Measurements from ENCODE around the gene CNTN4.
"Not testable (repeated sequence)": the region's sequence is repeated elsewhere in the genome, so short reads cannot be mapped to it uniquely, and the experiment has no call there.

The CNTN4 gene

DNA sequence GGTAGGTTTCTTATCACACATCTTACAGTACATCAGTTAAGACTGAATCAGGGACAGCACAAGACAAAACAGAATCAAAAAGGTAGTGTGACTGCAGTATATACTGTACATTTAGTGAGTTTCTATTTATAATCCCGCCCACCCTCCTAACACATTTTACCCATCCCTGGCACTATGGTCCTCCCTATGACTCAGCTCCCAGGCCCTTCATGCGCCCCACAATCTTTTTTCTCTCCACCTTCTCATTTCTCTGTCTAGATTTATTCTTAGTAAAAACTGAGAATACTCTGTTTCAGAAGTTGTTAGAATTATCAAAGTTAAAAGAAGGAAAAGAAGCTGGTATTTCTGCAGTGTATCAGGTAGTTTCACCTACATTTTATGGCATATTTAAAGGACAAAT, 427.3 kb downstream of the CNTN4 start:
- no peak for DNase-seq

DNA sequence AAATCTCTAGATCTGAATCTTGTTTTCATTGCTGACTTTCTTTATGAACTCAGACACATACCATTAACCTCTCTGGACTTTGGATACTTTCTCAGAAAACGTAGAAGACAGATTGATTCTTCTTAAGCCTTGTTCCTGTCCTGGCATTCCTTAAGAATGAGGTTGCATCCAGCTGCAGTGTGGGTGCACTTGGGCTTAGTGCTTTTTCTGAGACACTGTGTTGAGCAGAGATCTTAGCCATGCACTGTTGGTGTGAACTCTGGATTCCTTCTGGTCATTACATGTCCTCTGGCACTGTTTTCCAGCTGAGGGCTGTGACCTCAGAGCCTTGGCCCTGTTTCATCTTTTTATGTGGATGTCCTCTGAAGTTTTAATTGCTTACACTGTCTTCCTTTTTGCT, 428.3 kb downstream of the CNTN4 start:
- DNase-seq, result no peak

DNA sequence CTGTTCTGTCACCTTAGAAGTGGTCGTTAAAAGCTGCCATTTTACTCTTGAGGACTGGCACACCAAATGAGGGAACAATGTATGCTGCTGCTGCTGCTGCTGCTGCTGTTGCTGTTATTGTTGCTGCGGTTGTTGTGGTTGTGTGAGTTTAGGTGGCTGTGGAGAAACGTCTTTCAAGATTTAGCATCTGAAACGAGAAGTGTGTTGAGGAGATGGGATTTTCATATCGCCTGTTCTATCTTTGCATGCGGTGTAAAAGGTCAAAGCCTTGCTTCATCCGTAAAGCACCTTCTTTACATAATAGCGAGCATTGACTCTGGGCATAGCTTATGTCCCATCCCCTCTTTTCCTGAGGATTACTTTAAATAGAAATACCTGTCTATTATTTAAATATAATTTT, 428.7 kb downstream of the CNTN4 start:
- DNase-seq, result not testable (repeated sequence)

DNA sequence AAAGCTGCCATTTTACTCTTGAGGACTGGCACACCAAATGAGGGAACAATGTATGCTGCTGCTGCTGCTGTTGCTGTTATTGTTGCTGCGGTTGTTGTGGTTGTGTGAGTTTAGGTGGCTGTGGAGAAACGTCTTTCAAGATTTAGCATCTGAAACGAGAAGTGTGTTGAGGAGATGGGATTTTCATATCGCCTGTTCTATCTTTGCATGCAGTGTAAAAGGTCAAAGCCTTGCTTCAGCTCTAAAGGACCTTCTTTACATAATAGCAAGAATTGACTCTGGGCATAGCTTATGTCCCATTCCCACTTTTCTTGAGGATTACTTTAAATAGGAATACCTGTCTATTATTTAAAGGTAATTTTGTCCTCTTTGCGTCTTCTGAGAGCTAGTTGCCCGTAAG, 436.1 kb downstream of the CNTN4 start:
- DNase-seq, result not testable (repeated sequence)

DNA sequence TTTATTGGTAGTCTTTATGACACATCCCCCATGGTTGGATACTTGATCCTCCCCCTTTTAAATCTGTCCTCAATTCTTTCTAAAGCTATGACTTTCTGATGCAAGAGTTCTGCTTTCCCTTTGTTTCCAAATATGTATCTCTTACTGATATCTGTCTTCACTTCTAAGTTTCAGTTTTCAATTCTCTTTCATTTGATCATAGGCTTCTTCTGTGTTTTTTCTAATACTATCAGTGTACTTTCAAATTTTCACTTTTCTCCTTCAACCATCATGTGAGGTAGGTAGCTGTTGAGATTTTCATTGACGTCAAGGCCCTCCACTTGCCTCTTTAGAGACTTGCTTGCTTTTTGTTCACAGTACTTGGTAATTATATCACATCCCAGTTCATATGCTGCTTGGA, 436.5 kb downstream of the CNTN4 start:
- no peak for DNase-seq

DNA sequence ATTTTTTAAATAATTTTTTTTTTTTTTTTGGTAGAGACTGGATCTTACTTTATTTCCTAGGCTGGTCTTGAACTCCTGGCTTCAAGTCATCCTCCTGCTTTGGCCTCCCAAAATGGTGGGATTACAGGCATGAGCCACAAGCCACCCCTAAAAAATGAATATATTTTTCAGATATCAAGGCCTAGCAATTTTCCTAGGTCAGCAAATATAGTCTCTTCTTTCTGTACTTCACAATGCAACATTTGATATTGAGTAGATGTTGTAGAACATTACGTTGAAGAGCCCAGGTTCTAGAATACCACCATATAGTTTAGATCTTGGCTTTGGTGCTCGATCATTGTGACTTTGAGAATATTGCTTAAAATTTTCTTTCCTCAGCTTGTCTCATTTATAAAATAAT, 437.9 kb downstream of the CNTN4 start:
- DNase-seq, result no peak

DNA sequence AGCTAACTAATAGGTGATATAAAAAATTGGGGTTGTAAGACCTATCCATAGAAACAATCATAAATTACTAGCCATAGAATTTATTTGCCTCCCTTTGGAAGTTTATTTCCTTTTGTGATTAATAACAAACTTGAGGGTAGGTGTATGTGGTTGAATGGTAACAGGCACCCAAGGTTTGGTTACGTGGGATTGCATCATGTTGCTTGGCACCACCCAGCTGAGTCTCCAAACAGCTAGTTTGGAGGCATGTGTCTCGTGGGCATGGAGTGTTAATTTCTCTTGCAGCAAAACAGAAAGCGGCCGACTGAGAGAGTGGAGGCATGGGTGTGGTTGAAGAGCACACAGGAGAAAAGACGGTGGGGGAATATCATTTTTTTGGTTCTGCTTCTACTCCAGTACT, 441.4 kb downstream of the CNTN4 start:
- no peak for DNase-seq

DNA sequence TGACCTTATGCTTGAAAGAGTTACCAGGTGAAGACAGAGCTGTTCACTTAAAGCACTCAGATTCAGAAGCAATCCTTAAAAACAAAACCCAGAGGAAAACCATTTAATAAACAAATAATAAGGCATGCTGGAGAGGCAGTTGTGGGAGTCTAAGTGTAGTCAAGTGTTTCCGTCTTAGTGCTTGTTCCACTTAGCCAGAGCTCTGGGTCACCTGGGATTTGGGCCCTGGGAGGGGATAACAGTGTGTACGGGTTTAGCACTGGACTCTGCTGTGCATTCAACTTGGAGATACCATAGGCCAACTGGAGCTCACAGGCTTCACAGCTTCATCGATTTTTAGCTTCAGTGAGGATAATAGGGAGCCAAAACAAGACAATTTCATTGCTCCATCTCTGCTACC, 444.6 kb downstream of the CNTN4 start:
- DNase-seq, result no peak

DNA sequence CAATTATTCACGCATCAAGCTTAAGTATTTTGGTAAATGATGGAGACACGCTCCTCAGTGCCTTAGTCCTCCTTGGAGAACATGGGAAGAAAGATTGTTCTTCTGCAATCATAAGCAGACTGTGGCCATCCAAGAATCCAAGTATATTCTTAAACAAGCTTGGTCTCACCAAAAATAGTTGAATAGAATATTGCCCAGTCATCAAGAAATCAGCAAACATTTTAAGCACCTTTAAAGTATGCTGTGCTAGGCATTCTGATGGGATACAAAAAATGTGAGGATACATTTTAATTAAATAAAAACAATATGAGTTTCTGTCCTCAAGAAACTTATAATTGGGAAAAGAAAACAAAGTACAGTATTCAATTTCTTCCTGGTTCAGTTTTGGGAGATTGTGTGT, 445.5 kb downstream of the CNTN4 start:
- no peak for DNase-seq

DNA sequence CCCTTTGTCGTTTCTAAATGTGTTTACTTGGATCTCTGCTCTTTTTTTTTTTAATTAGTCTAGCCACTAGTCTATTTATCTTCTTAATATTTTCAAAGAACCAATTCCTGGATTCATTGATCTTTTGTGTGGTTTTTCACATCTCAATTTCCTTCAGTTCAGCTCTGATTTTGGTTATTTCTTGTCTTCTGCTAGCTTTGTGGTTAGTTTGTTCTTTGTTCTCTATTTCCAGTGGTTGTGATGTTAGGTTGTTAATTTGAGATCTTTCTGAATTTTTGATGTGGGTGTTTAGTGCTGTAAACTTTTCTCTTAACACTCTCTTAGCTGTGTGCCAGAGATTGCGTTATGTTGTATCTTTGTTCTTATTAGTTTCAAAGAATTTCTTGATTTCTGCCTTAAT, 446.1 kb downstream of the CNTN4 start:
- DNase-seq, result no peak

DNA sequence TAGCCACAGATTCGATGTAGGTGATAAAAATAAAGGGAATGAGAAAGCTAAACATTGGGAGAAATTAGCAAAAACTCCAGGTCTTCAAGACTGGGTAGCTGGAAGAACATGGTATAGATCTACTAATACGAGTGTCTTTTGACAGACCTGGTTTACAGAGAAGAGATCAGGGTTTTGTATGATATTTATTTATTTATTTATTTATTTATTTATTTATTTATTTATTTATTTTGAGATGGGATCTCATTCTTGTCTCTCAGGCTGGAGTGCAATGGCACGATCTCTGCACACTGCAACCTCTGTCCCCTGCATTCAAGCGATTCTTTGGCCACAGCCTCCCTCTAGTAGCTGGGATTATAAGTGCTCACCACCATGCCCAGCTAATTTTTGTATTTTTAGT, 448.4 kb downstream of the CNTN4 start:
- DNase-seq, result no peak

DNA sequence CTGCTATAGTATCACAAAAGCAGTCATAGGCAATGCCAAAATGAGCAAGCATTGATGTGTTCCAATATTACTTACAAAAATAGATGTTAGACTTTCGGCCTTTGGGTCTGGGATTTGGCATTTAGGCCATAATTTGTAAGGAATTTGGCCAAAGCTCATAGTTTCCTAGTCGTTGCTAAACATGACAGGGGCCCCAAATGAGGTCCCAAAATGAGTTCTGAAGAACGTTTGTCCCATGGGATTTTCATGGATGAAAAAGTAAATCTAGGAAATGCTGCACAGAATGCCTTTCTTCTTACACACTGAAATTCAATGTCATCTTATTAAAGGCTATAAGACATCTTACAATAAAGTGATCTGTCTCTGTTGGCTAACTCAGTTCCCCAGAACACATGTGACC, 456.0 kb downstream of the CNTN4 start:
- no peak for DNase-seq

DNA sequence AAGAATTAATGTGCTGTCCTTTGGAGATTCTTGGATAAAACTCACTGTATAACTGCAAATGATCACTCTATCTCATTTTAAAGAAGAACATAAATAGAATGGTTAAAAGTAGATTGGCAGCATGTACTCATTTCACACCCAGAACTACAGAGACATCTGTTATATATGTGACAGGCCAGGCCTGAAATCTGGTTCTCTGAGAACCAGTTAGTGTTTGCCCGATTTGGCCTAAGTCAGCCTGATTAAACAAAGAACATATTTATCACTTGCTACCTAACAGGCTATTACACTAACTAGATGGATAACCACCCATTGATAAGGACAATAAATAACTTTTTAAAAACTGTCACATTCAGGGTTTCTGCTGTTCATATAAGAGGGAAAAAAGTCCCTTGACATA, 460.1 kb downstream of the CNTN4 start:
- no peak for DNase-seq

DNA sequence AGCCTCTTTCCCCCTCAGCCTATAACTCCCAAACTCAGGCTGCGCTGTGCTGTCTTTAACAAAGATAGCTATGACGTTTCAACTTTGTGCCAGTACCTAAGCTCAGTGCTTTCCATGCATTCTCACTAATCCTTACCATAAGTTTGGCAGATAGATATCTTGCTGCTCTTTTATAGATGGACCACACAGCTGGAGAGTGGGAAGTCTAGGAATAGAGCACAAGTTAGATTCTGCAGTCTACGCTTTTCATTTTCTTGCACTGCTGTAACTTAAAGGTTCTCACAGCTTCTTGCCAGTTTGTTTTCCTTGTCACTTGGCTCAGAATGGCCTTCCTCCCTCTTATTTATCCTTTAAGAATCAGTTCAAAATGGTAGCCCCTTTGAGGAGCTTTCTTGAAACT, 468.8 kb downstream of the CNTN4 start:
- DNase-seq, result no peak

DNA sequence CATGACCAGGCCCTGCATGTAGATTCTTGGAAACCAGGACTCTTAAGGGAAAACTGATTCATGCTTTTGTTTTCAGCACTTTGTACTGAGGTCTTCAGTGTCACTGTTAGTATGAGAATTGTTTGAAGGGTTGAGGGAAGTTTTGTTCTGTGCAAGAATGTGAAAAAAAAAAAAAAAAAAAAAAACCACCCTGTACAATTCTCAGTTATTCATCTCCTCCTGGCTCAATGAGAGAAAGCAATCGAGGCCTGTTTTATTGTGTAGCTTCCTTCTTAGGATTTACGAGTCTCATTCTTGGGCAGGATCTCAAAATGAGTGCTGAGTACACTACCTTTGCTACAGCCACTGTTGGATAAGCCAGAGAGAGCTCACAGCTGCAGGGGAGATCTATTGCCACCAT, 469.5 kb downstream of the CNTN4 start:
- no peak for DNase-seq

DNA sequence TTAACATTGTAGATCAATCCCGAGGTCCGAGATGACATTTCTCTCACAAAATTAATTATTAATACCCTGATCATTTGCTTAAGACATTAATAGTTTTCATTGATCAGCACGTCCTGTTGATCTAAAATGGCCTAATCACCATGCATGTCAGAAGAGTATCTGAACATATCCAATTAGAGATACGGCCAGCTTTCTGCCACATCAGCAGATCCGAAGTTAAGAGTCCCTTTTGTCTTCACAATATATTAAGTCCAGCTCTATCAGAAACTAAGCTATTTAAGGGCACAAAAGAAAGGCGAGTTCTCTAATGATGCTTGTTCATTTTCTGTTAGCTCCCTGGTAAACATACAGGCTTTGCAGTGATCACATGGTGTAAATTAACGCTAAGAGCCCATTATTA, 470.3 kb downstream of the CNTN4 start:
- DNase-seq, result no peak

DNA sequence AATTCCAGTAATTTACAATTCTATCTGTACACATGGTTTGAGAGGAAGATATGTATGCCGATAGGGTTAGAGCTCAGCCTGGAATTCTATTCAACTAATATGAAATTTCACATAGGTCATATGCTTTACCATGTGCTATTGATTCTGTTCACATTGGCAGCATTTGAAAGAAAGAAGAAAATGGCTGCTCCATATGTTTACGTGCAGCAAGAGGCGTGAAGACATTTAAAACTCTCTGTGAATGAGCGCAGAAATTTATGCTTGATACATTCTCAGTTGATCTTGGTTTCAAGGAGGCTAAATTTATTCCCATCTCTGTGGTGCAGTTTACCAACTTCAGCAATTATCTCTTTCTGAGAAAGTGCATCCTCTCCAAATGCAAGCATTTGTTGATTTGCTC, 478.9 kb downstream of the CNTN4 start:
- no peak for DNase-seq

DNA sequence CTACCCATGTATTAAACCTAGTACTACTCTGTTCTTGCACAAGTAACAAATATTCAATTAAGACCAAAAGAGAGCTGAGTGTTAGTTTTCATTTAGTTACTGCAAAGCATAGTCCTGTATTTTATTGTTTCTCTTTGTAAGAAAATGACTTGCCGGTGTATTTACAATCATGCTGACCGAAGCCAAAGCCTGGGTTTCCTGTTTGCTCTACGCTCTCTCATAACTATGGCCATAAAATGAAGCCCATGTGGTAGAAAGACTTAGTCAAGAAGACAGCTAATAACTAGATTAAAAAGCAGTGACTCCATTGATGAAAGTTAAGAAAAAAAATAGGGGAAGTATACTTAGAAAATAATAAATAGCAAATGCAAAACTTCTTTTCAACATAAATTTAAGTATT, 479.9 kb downstream of the CNTN4 start:
- DNase-seq, result no peak

DNA sequence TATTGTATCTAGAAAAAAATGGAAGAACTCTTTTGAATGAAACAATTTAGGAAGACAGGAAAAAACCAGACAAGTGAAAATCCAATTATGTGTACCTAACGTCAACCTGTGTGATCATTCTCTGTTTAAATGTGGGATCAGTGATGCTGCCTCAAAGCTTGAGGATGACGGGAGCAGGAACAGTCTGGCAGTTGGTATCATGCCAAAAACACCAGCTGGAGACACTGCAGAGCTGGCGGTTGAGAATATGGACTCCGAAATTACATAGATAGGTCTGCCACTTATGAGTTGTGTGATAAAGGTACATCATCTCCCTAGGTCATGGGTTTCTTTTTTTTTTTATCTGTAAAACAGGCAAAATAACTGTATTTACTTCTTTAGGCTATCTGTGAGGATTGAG, 480.5 kb downstream of the CNTN4 start:
- no peak for DNase-seq

DNA sequence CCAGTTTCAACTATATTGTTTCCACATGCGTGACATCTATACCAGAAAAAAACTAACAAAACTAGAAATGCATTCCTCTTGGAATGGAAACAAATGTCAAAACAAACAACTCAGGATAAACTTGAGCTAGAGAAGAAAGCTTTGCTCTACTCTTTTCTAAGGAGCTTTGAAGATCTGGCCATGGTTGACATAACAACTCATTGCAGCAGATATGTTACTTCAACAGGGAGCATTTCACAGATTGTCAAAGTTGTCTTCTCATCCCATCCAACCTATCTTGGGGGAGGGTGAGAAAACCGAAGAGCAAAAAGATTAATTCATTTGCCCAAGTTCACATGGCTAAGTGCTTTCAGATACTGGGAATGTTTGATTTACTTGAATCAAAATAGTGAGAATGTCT, 484.4 kb downstream of the CNTN4 start:
- DNase-seq, result no peak

DNA sequence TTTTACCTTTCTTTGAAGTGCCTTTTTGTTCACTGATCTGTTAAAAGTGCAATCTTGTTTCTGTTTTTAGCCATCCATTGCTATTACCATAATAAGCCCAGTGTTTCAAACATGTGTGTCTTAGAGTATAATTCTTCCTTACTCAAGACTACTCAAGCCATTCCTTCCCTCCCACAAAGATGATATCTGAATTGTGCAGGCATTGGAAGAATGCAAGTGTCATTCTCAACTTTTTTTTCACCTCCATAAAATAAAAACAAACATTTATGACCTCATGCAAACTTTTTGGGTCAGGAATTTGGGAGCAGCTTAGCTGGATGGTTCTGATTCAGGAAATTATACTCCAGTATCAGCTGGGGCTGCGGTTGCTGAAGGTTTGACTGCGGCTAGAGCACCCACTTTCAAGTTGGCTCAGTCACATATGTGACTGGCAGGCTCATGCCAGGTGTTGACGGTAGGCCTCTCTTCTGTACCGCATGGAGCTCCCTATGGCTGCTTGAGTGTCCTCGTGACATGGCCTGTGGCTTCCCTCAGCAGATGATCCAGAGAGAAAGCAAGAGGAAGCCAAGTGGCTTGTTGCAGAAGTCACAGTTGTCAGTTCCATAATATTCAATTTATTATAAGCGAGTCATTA, 490.8 kb downstream of the CNTN4 start:
- no peak for DNase-seq

DNA sequence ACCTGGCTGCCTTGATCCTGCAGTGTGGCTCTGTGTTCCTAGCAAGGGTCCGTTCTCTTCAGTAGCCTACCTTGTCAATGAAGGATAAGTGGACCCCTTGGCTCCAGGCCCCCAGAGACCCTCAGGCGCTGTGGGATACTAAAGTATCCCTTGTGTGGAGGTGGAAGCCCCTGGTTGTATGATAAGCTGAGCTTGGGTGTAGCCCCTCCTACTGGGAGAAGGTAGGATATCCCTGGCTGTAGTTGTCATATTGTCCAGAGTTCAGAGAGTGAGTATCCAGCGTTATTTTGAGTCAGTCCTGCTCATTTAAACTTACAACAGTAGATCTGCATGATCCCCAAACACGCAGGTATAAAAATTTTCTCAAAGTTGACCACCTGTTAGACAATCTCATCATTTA, 496.8 kb downstream of the CNTN4 start:
- no peak for DNase-seq

DNA sequence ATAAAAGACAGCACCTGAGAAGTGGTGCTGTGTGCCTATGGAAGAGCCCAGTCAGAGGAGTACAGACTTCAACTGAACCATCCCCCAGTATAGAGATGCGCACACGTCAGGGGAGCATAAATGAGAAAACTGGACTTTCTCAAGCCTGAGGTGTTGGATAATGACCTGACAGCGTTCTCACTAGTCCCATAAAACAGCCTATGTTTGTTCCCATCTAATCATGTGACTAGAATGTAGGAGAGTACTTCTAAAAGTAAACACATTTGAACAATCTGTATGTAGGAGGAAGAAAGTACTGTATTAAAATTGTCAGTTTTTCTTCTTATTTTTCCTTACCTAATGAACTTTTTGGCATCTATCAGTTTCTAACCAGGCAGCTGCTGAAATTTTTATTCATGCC, 498.9 kb downstream of the CNTN4 start:
- no peak for DNase-seq

DNA sequence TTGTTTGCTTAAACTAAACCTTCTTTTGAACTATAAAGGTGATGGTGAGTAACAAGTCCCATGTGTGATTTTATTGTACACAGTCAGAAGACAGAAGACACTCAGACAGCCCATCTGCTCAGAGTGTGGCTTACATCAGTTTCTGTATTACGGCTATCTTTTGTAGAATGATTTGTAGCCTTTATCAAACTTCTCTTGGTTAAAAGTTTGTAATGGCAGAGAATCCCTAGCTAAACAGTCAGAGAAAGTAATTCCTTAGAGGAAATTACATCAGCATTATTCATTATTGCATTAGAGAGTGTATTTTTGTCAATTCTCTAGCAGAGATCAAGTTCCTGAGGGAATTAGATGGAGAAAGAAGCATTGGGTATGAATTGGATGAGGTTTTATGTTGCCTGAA, 500.8 kb downstream of the CNTN4 start:
- no peak for DNase-seq

DNA sequence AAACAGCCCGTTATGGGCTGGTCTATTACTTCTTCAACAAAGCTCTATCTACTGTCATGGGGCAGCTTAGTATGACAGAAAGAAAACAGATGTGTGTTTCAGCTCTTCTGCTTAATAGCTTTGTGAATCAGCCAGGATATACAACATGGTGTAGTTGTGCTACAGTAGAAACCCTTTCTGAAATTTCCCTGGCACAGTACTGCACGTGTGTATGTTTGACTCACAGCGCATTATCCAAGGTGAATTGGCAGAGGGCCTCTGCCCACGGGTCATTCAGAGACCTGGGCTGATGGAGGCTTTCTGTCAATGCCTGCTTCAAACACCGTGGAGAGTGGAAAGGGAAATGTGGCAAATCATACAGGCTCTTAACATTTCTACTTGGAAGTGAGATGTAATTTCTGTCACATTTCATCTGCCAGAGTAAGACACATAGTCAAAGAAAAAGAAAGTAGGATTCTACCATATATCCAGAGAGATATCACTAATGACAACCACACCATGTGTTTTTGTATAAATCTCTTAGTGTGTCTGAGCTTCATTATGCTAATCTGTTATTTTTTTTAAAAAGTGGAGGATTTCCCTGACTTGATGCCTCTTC, 505.1 kb downstream of the CNTN4 start:
- no peak for DNase-seq
